ENCODE results near the gene IGSF21. TPM values are rescaled to one million over a fixed set of nuclear protein-coding genes. Genes with fewer than 3 reads are reported as not detected.

Gene IGSF21
- total and polyA plus RNA-seq, 2 of the 4 experiments (the other 2 are of a cell fraction): not detected

- no peaks in the 10 kb centered on the region for H3K9me1 ChIP-seq (ENCODE audit: insufficient read depth, low read length)
- H3K4me3 ChIP-seq (ENCODE audit: insufficient read depth, low read depth, low read length): no peak overlapping the region
- no peak overlapping the region for H3K18ac ChIP-seq (ENCODE audit: low read depth, low read length)
- intact Hi-C loops (cut with micrococcal nuclease): no loop called here
- no peaks in the 10 kb centered on the region for H3K4me1 ChIP-seq (ENCODE audit: control insufficient read depth, insufficient read depth, low read length)
- dilution Hi-C loops (cut with HindIII; ENCODE audit: low sequenced_read_pairs, unreplicated experiment): no loop called here
- TF ChIP-seq CTCF (conservative IDR thresholded peaks at IDR 0.05; ENCODE audit: low read depth, low read length) (no peak), CHD1 (IDR thresholded peaks at IDR 0.05; ENCODE audit: low read depth, low read length) (no peak), MAZ (IDR thresholded peaks at IDR 0.05; ENCODE audit: borderline replicate concordance, low read depth, low read length) (no peak), USF2 (IDR thresholded peaks at IDR 0.05; ENCODE audit: low read depth, low read length) (no peak), POLR2A (IDR thresholded peaks at IDR 0.05; ENCODE audit: low read depth, low read length) (no peak), BHLHE40 (IDR thresholded peaks at IDR 0.05; ENCODE audit: low read depth, low read length) (no peak), FOS (IDR thresholded peaks at IDR 0.05; ENCODE audit: low read depth, low read length) (no peak), RCOR1 (IDR thresholded peaks at IDR 0.05; ENCODE audit: insufficient replicate concordance, low read length) (no peak), ELK1 (IDR thresholded peaks at IDR 0.05; ENCODE audit: borderline replicate concordance, low read depth, low read length) (no peak), MXI1 (IDR thresholded peaks at IDR 0.05; ENCODE audit: borderline replicate concordance, low read depth, low read length) (no peak), RFX5 (IDR thresholded peaks at IDR 0.05; ENCODE audit: low read depth, low read length) (no peak), MAFK (IDR thresholded peaks at IDR 0.05; ENCODE audit: low read depth, low read length) (no peak), NFE2L2 (IDR thresholded peaks at IDR 0.05; ENCODE audit: low read depth, low read length) (no peak), CEBPB (IDR thresholded peaks at IDR 0.05; ENCODE audit: low read depth, low read length) (no peak), RAD21 (IDR thresholded peaks at IDR 0.05; ENCODE audit: low read length) (no peak)
- no peak overlapping the region for H3K4me2 ChIP-seq (ENCODE audit: low read depth, low read length)
- no peak overlapping the region for H3K4ac ChIP-seq (ENCODE audit: low read depth, low read length)
- H2BK15ac ChIP-seq (ENCODE audit: low read depth, low read length): no peak overlapping the region
- ATAC-seq (ENCODE audit: low read depth) (no peak), DNase-seq (no peak)
- no peak overlapping the region for H2BK20ac ChIP-seq (ENCODE audit: low read depth, low read length)
- H4K5ac ChIP-seq (ENCODE audit: low read depth, low read length): no peak overlapping the region
- H3K56ac ChIP-seq (ENCODE audit: extremely low read depth, insufficient read depth, low read length): no peak overlapping the region
- no peak overlapping the region for H4K8ac ChIP-seq (ENCODE audit: low read depth in 2 of 2, low read length in 2 of 2)
- no peak overlapping the region for H3K23ac ChIP-seq (ENCODE audit: low read depth, low read length)
- H3K9ac ChIP-seq (ENCODE audit: low read depth, low read length): no peak overlapping the region
- no peak overlapping the region for H3K14ac ChIP-seq (replicated peaks; ENCODE audit: low read depth, low read length)
- no TSS peak for BruUV-seq (replicated peaks)
- no peak overlapping the region for H2BK5ac ChIP-seq (ENCODE audit: low read depth, low read length, poor library complexity, severe bottlenecking)
- no peaks in the 10 kb centered on the region for H3K36me3 ChIP-seq (ENCODE audit: control insufficient read depth, insufficient read depth, low read length)
- H3K27me3 ChIP-seq (ENCODE audit: control insufficient read depth, insufficient read depth, low read length): no peaks in the 10 kb centered on the region
- peaks cover 50% of the 10 kb centered on the region for H3K9me3 ChIP-seq (ENCODE audit: control insufficient read depth, insufficient read depth, low read length)
- no peaks in the 10 kb centered on the region for H3K79me1 ChIP-seq (ENCODE audit: low read depth in 1 of 2, low read length in 2 of 2)
- ChIA-PET CTCF (no interaction called here), POLR2A (ENCODE audit: unreplicated experiment) (no interaction called here)
- no peak overlapping the region for H2BK120ac ChIP-seq (ENCODE audit: low read depth, low read length)
- no peak overlapping the region for H2AK9ac ChIP-seq (replicated peaks; ENCODE audit: low read depth, low read length, poor library complexity)
- no peak overlapping the region for H3K27ac ChIP-seq (ENCODE audit: insufficient read depth, low read length)
- no peak overlapping the region for H2AFZ ChIP-seq (replicated peaks; ENCODE audit: low read length, poor library complexity)
- no peaks in the 10 kb centered on the region for H4K20me1 ChIP-seq (ENCODE audit: insufficient read depth, low read length)
- H2AK5ac ChIP-seq (ENCODE audit: low read depth, low read length): no peak overlapping the region
- in situ Hi-C loops (cut with MboI; ENCODE audit: low sequenced_read_pairs): no loop called here
- no peak overlapping the region for H4K91ac ChIP-seq (ENCODE audit: insufficient read depth, low read depth, low read length)
- WGBS, 2 experiments (ENCODE audit: extremely low coverage in 2 of 2, insufficient read length in 1 of 2): 73% methylated on average over 2 of the region's 7 CpGs; no CpG with 5 or more reads in 1 of the 2 experiments
Observed at GRCh38 chr1:18400347-18401102, 292.9 kb downstream of the IGSF21 start.

Data from IMR-90 (cell line).